ENCODE measurements around the gene CFAP99.

GRCh38 chr4:2459589-2460349 lies 41.0 kb downstream of the CFAP99 start:
- TF ChIP-seq BHLHE40 (IDR thresholded peaks at IDR 0.05; ENCODE audit: low read depth, low read length) (no peak), CTCF (conservative IDR thresholded peaks at IDR 0.05; ENCODE audit: low read depth, low read length) (no peak), POLR2A (IDR thresholded peaks at IDR 0.05; ENCODE audit: low read depth, low read length) (no peak)

Data from IMR-90 (cell line).